Testis (tissue), 2 donors: ENCODE measurements around the gene RFLNA.

Experiments used
- POLR2A ChIP-seq: fragments of 450-650 bp; IDR thresholded peaks from one replicate; pipeline ENCODE4 v1.6.1; 2017; ENCODE audit warnings: antibody characterized with exemption, mild to moderate bottlenecking, moderate library complexity
- TF ChIP-seq, protein P1 (sequence below), 3 experiments: fragments of 450-650 bp in 2 of 3; fragments of 200-600 bp in 1 of 3; sonication (generic) in 1 of 3; IDR thresholded peaks; one replicate each; pipeline ENCODE4 v1.5.1; 2016 to 2019; ENCODE audit warnings: antibody characterized with exemption in 3 of 3, mild to moderate bottlenecking in 2 of 3, moderate library complexity in 1 of 3

DNA sequence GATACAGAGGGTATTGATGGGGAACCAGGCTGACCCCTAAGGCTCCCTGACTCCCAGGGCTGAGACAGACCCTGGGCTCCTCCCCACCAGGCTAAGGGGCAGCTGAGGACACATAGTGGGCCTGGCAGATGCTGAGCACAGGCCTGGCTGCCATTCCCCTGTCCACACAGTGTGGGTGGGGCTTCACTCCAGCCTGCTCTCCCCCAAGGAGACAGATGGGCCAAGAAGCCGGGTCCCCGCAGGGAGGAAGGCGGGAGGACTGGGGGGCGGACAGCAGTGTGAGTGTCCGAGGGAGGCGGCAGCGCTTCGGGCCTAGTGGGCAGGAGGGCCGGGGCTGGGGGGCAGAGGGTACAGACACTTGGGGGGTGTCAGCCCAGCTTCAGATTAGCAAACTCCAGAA lies 32.0 kb downstream of the RFLNA start:
- TF ChIP-seq, protein P1, sequence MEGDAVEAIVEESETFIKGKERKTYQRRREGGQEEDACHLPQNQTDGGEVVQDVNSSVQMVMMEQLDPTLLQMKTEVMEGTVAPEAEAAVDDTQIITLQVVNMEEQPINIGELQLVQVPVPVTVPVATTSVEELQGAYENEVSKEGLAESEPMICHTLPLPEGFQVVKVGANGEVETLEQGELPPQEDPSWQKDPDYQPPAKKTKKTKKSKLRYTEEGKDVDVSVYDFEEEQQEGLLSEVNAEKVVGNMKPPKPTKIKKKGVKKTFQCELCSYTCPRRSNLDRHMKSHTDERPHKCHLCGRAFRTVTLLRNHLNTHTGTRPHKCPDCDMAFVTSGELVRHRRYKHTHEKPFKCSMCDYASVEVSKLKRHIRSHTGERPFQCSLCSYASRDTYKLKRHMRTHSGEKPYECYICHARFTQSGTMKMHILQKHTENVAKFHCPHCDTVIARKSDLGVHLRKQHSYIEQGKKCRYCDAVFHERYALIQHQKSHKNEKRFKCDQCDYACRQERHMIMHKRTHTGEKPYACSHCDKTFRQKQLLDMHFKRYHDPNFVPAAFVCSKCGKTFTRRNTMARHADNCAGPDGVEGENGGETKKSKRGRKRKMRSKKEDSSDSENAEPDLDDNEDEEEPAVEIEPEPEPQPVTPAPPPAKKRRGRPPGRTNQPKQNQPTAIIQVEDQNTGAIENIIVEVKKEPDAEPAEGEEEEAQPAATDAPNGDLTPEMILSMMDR (IDR thresholded peaks at IDR 0.05), result no peak
- TF ChIP-seq POLR2A, result no peak
